Astrocyte (in vitro differentiated cells and primary cell): ENCODE measurements around the gene FLT1.

ENCODE experiments used
- CTCF ChIP-seq: IDR thresholded peaks from 2 replicates; pipeline ENCODE4 v1.5.1; 2011; ENCODE audit warnings: low read depth, mild to moderate bottlenecking, inconsistent platforms, low read length, moderate library complexity; ENCODE audit not compliant: insufficient read depth
- EZH2 ChIP-seq: IDR thresholded peaks from 2 replicates; pipeline ENCODE4 v1.6.1; 2012; ENCODE audit warnings: mild to moderate bottlenecking, low read length, inconsistent platforms; ENCODE audit not compliant: insufficient read depth

GRCh38 chr13:28257305-28257704 is 237.6 kb downstream of the FLT1 start:
- TF ChIP-seq CTCF (no peak), EZH2 (no peak)
